ENCODE results near the gene GTF3C5.
"Not testable (repeated sequence)": the region's sequence is repeated elsewhere in the genome, so short reads cannot be mapped to it uniquely, and the experiment has no call there.

GTF3C5 gene

DNA sequence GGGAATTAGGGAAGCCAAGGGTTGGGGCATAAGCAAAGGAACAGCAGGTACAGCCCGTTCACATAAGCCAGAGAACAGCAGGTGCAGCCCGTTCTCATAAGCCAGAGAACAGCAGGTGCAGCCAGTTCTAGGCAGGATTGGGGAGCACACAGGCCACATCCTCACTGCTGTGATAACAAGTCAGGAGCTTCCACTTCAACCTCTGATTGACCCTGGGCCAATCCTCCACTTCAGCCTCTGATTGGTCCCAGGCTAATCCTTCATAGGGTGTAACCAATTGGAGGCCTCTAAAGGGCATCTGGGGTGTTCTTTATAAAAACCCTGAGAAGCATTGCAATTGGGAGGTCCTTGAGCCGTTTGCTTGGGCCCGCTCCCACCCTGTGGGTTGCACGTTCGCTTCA, 58.5 kb downstream of the GTF3C5 start:
- DNase-seq (ENCODE audit: low read depth in 2 of 2), result no peak

DNA sequence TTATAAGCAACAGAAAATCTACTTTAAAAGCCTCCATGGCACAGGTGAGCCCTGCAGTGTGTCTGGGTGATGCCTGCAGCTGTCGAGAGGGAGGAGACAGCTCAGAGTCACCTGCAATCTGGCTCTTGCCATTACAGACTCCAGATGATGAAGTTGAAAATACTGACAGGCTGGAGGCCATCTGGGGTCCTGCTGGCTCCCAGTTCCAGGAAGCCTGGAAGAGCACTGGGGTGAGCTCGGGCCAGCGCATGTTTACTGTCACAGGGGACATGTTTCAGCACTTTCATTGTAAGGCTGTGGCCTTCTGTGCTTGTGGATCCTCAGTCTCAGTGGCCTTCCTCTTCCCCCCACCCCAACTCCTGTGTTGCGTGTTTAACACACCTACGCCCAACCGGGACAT, 59.4 kb downstream of the GTF3C5 start:
- no peak for DNase-seq (ENCODE audit: low read depth in 2 of 2)

DNA sequence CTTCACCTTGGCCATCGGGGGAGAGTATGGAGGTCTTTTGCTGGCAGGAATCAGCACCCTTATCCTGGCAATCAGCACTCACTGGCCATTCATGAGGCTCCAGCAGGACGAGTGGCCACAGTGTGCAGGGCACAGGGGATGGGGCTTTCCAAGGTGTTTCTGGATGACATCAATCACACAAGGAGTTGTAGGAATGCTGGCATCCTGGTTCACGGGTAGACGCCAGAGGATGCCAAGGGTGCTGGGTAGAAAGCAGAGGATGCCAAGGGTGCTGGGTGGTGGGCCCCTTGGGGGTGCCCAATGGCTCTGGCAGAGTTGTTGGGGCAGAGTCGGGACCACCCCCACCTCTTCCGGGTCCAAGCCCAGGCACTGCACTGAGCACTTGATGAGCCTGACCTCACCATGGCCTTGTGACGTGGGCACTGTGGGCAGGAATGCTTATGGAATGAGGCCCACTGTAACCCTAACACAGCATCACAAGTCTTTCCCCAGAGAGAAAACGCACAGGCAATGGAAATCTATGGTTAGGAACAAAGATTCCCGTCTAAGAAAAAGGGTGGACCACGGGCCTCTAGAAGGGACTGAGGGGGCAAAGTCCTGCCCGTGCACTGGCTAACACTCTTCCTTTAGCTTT, 60.1 kb downstream of the GTF3C5 start:
- DNase-seq (ENCODE audit: low read depth in 2 of 2), result no peak

DNA sequence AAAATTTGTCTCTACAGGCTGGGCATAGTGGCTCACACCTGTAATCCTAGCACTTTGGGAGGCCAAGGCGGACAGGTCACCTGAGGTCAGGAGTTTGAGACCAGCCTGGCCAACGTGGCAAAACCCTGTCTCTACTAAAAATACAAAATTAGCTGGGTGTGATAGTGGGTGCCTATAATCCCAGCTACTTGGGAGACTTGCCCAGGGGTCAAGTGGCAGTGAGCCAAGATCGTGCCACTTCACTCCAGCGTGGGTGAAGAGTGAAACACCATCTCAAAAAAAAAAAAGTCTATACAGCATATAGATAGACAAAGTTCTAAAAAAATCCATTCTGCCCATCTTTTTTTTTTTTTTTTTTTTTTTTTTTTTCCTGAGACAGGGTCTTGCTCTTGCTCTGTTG, 63.6 kb downstream of the GTF3C5 start:
- DNase-seq (ENCODE audit: low read depth in 2 of 2), result not testable (repeated sequence)

DNA sequence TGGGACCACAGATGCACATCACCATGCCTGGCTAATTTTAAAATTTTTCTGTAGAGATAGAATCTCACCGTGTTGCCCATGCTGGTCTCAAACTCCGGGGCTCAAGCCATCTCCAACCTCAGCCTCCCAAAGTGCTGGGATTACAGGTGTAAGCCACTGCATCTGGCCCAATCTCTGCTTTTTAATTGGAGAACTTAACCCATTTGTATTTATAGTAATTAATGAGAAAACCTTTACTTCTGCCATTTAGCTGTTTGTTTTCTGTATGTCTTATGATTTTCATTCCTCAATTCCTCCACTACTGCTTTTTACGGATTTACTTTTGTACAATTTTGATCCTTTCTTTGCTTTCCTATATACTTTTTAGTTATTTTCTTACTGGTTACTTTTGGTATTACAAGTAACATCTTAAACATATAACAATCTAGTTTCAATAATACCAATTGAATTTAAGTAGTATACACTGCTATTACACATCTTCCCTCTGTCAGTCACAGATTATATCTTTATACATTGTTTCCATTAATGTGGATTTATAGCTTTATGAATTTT, 64.1 kb downstream of the GTF3C5 start:
- no peak for DNase-seq (ENCODE audit: low read depth in 2 of 2)

DNA sequence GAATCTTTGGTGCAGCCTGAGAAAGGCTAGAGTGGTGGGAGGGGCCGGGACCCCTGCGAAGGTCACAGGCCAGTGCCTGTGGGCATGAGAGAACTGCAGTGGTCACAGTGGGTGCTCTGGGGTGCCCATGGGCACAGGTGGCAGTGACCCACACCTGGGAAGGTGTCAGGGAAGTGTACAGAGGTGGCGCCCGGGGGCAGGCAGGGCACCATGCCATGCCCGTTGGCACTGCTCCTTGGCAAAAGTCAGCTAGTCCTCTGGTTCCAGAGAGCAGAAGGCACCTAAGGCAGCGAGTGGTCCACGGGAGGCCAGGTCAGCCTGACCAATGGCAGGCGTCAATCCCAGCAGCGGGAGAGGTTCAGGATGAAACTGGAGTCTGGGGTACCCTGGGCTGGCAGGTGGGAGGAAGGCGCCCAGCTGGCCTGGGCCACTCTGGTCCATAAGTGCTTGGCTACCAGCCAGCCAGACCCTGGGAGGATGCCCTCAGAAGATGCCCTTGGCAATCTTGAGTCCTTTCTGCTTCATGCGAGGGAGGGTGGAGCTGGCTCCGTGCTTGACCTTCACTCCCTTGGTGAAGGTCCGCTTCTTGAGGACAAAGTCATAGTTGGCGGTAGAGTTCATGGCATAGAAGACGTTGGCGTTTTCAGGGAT, 67.4 kb downstream of the GTF3C5 start:
- DNase-seq (ENCODE audit: low read depth in 2 of 2), result no peak

DNA sequence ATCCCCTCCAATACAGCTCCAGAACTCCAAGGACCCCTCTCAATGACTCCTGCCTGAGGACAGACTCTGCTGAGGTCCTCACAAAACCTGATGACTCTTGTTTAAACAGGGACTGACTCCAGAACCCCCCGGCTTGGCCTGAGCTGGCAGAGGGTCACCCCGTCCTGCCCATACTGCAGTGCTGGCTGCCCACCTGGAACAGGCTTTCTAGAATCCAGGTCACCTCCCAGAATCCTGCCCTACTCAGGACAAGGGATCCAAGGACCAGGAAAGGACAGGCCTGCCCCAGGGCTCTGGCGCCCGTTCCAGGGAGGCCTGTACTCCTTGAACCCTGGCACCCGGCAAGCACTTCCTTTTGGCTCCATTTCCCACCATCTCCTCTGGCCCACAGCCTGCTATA, 68.1 kb downstream of the GTF3C5 start:
- no peak for DNase-seq (ENCODE audit: low read depth in 2 of 2)

DNA sequence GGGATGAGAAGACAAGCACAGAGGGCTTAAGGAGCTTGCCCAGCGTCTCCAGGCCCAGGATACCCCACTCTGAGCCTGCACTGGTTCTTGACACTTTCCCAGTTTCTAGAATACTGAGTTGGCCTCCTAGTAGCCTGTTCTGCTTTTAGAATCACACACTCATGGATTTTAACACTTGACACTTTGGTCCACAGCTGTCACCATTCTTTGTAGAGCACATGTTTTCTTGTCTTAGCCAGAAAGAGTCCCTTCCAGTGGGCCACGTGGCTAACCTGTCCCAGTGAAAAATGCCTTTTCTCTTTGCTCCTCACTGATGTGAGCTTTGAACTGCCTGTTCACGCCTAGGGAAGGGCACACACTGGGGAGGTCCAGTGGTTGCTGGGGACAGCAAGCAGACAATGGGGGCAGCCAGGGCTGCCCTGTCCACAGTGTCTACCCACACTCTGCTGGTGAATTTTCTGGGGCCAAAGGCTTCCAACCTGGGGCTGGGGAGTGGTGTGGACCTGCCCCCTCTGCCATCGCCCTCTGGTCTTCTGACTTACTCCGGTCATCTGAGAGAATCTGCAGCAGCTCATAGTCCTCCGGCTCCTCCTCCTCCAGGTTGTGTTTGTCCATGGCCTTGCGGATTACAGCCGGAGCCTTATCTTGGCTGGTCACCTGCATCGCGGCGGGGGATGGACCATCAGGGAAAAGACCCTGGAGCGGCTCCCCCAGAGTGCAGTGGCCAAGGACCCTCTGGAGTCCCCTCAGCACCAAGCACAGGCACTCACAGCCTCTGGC, 69.1 kb downstream of the GTF3C5 start:
- no peak for DNase-seq (ENCODE audit: low read depth in 2 of 2)

DNA sequence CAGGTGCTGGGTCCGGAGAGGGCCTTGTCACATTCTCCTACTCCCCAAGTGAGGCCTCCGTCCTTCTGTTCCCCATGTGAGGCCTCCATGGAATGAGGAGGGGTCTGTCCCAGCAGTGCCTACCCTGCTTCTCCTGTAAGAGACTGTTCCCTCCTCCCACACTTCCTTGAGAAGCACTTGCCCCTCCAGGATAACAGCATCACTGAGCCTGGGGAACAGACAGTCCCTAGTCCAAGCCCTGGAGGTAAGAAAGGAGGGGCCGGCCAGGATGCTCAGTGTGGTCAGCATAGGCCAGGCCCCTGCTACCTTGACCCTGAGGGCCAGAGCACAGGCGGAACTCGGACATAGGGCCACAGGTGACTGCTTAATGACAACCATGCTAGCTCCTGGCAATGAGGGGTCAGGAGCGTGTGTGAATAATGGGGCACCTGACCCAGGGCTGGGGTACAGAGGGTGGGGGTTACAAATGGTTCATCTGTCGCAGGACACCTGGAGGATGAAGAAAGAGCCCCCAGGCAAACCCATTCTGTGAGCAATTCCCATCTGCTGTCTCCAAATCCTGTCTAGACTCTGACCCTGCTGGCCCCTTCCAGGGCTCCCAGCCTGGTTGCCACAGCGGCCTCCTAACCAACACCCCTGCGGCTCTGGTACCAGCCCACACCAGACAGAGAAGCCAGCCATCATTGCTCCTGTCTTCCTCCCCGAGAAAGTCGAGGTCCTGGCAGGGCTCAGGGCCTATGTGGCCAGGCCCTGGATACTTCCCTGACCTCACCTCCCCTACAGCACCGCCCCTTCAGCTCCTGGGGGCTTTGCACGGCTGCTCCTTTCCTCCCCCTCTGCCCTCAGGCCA, 69.9 kb downstream of the GTF3C5 start:
- no peak for DNase-seq (ENCODE audit: low read depth in 2 of 2)

DNA sequence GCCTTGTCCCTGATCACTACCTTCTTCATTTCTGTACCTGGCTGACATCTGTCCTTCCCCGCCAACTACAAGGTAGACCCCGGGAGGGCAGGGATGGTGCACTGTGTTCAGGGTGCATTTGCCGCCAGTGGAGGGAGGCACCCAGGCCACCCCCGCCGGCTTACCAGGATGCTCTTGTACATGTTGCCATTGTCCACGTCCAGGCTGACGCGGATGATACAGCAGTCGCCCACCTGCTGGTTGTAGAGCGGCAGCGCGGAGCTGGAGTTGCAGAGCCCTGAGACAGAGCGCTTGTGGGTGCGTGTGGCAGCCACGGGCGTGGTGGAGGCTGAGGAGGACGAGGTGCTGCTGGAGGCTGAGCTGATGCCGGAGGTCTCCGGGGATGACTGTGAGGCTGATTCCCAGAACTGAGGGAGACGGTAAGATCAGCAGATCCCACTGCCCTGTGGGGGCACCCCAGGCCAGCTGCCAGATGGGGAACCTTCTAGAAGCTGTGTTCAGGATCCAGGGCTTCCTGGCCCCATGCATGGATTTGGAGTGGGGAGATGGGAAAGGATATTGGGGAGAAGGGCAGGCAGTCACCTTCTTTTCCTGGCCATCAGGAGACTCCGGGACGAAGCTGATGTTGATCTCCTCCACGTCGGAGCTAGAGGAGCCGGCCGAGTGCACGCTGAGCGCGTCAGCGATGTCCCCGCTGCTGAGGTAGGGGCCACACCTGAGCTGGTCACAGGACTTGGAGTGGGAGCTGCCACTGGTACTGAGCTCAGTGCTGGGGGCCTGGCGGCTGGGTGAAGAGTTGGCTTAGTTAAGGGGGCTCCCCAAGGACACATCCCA, 70.8 kb downstream of the GTF3C5 start:
- no peak for DNase-seq (ENCODE audit: low read depth in 2 of 2)

DNA sequence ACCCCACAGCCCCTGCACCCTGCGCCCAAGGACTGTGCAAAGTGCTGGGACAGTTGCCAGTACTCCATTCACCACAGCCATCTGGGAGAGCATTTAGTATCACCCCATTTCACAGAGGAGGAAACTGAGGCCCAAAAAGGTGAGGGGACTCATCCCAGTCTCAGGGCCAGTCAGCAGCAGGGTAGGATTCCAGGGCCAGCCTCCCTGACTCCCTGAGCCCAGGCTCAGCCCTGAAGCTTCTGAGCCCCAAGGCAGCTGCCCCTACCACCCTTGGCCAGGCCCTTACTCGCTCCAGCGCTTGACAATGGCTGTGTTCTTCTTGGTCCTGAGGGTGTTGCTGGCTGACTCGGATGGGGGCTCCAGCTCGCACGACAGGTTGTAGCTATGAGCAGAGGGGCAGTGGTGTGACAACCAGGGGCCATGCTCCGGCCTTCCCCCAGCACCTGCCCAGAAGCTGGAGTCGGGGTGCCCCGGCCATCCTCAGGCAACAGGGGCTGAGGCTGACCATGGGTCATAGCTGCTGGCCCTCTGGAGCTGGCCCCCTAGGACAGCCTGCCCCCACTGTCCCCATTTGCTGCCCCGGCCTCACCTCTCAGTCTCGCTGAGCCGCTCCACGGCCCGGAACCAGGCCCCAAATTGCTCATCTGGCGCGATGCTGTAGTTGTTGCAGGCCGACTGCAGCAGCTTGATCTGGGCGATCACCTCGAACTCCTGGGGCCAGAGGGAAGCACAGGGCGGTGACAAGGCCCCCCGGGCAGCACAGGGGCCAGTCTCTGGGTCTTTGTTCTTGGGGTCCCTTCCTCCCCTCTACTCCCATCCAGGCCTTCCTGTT, 71.6 kb downstream of the GTF3C5 start:
- no peak for DNase-seq (ENCODE audit: low read depth in 2 of 2)

DNA sequence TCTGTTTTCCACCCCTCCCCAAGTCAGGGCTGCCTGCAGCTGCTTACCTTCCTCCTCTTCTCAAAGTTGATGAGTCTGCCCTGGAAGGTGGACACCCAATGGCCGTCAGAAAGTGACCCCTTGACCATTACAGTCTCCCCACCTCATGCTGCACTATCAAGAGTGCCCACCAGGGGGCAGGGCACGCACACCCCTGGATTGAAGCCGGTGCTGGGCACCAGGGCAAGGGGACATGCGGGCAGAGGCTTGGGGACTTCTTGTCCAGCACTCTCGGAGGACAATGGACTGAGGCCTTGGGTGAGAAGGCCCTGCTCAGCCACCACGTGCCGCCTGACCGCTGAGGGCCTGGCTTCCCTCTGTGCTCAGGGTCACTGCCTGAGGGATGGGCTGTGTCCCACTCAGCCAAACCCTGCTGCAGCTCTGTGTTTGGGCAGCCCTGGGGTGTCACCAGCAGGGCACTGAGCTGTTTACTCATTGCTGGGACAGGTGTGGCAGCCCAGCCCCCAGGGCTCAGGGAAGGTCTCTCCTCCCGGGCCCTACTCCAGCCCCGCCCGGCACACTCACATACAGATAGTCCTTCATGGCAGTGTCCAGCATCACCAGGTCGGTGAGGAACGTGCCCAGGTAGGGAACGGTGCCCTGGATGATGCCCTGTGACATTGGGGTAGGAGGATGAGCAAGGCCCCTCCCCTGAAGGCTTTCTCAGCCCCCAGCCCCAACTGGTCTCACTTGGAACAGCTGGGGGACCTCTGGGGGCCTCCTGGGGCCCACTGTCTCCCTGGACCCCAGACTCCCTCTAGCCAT, 72.6 kb downstream of the GTF3C5 start:
- DNase-seq (ENCODE audit: low read depth in 2 of 2), result no peak

DNA sequence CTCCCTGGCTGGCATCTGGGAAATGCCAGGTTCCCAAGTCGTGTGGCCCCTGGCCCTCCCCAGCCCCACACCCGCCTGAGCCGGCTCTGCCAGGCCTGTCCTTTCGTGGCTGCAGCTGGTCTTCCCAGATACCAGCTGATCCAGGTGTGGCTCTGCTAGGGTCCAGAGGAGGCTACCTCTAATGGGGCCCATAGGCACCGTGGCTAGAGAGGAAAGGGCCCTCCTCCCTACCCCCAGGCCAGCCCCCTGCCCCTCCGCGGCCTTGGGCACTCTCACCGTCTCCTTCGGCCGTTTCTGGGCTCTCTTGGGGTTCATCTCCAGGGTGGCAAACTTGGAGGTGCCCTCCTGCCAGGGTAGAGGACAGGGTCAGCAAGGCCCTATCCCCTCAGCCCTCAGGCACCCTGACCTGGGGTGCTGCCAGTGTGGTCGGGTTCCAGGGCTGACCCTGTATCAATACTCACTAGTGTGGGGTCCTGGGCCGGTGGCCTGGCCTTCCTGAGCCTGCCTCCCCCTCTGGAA, 73.2 kb downstream of the GTF3C5 start:
- DNase-seq (ENCODE audit: low read depth in 2 of 2), result no peak

DNA sequence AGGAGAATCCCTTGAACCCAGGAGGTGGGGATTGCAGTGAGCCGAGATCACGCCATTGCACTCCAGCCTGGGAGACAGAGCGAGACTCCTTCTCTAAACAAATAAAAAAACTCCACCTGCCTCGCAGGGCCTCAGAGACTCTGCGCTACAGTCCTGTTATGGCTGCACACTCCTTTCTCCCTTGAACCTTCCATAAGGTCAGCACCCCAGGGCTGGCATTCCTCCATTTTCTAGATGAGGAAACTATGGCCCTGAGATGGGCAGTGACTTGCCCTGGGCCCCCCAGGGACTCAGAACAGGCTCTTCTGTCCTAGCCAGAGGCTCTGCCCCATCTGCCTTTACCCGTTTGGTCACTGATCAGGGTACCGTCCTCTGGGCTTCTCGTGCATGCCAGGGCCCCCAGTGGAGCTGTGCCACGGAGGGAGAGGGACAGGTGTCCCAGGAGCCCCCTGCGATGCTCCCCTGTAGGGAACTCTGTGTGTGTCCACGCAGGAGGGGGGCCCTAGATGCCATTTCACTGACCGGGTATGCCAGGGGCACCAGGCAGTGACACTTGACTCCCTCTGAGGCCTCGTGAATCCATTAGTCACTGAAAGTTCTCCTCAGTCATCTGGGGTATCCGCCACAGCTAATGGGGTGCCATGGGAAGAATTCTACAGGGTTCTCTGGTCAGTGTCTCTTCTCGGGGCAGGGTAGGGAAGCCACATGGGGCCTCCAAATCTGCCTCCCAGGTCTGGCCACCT, 74.1 kb downstream of the GTF3C5 start:
- no peak for DNase-seq (ENCODE audit: low read depth in 2 of 2)

DNA sequence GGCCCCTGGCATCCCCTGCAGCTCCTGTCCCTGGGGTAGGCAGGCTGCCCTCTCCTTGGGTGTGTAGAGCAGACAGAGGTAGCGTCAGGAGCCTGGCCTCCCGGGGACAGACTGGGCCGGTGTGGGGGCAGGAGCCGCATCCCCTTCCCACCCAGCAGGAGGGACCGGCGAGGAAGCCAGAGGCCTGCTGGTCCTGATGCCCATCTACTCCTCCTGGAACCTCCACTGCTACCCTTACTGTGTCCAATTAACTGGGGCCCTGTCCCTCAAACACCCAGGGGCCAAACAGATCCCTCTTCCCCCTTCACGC, 74.6 kb downstream of the GTF3C5 start:
- no peak for DNase-seq (ENCODE audit: low read depth in 2 of 2)

DNA sequence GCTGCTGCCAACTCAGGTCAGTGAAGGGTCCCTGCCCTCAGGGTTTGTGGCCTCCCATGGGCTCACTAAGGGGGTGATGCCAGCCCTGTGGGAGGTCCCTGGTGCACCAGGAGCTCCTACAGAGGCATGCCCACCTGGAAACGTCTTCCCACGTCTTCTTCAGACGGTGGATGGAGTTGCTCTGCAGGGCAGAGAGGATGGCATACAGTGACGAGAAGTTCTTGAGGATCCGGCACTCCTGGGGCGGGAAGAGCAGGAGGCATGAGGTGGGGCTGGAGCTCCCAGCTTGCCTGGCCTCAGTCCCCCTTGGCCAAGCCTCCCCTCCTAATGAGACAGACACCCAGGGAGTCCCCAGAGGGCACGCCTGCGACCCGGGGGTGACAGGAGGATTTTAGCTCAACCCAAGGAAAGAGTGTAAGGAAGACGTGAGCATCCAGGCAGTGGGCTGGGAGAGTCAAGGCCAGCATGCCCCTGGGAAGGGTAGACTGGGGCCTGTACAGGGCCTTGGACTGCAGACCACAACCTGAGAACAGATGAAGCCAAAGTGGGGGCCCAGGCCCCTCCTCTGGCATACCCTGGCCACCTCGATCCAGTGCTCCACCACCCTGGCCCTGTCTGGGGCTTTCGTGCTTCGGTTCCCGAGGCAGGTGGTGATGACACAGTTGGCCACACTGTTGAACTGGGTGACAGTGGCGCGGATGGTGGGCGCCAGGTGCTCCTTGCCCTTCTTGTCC, 75.9 kb downstream of the GTF3C5 start:
- DNase-seq (ENCODE audit: low read depth in 2 of 2), result no peak

DNA sequence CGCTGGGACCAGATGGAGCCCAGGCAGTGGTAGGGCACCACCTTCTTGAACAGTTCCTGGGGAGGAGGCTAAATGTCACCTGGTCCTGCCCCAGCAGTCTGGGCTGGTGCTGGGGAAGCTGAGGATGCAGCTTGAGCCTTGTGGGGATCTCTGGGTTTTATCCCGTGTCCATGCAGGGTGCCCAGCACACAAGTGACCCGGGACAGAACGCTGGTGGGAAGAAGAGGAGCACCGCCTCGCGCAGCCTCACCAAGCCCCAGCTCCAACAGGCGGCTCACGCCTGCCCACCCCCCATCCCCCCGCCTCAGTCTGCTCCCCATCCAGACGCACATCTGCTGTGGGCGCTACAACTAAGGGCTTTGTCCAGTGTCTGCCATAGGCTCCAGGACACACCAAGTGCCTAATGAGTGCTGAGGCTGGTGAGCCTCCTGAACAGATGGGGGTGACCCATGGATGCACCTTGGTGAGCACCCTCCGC, 76.5 kb downstream of the GTF3C5 start:
- DNase-seq (ENCODE audit: low read depth in 2 of 2), result no peak

Measured in fibroblast of skin of left quadriceps (primary cell).